ENCODE results near the gene HSD17B14.
A peak's percentile ranks its signal among the peaks of the same experiment; 100 is the strongest.
"Not testable (repeated sequence)": the region's sequence is repeated elsewhere in the genome, so short reads cannot be mapped to it uniquely, and the experiment has no call there.

HSD17B14 gene

GRCh38 chr19:48836089-48837017 is at the start of gene HSD17B14:
HSD17B14 (minus strand) TSS chr19:48836491; CDS start chr19:48836411, 80 bp downstream.
- no peak for DNase-seq

GRCh38 chr19:48883726-48884125 is 47.4 kb upstream of the HSD17B14 start:
- no peak for DNase-seq

GRCh38 chr19:48881741-48882657 is 45.7 kb upstream of the HSD17B14 start:
- no peak for DNase-seq

GRCh38 chr19:48879696-48880095 is 43.4 kb upstream of the HSD17B14 start:
- DNase-seq = not testable (repeated sequence)

- no peak for DNase-seq
These were observed 42.8 kb upstream of the HSD17B14 start for GRCh38 chr19:48879025-48879637.

GRCh38 chr19:48878196-48879024 is 42.1 kb upstream of the HSD17B14 start:
- DNase-seq = no peak

- no peak for DNase-seq
These were observed 41.5 kb upstream of the HSD17B14 start for GRCh38 chr19:48877855-48878195.

GRCh38 chr19:48876043-48876981 is 40.0 kb upstream of the HSD17B14 start:
- peak; percentile 67 for DNase-seq

- DNase-seq = no peak
These were observed 38.2 kb upstream of the HSD17B14 start for GRCh38 chr19:48874303-48875135.

- DNase-seq = no peak
These were observed 37.4 kb upstream of the HSD17B14 start for GRCh38 chr19:48873476-48874302.

- DNase-seq = peak; percentile 82
These were observed 36.7 kb upstream of the HSD17B14 start for GRCh38 chr19:48872884-48873475.

- DNase-seq = peak; percentile 99
These were observed 36.0 kb upstream of the HSD17B14 start, which contains the start of gene PPP1R15A for GRCh38 chr19:48872182-48872883. PPP1R15A (plus strand) TSS chr19:48872421; CDS start chr19:48873234, 813 bp downstream.

GRCh38 chr19:48871471-48872181 is 35.3 kb upstream of the HSD17B14 start:
- not testable (repeated sequence) for DNase-seq

GRCh38 chr19:48870048-48870447 is 33.8 kb upstream of the HSD17B14 start:
- no peak for DNase-seq

- no peak for DNase-seq
These were observed 32.0 kb upstream of the HSD17B14 start, which contains the start of gene PLEKHA4 for GRCh38 chr19:48868114-48868886. PLEKHA4 (minus strand) TSS chr19:48868617; CDS start chr19:48867620, 997 bp downstream.

GRCh38 chr19:48867746-48868113 is 31.4 kb upstream of the HSD17B14 start:
- DNase-seq = no peak
